GM12872 (cell line): ENCODE measurements around the gene DEPP1.

Experiments
- CTCF ChIP-seq: IDR thresholded peaks from 3 replicates; pipeline ENCODE4 v1.5.1; 2011; ENCODE audit warnings: low read depth, mild to moderate bottlenecking, low read length, moderate library complexity; ENCODE audit not compliant: insufficient read depth

The DEPP1 gene

GRCh38 chr10:44966129-44966815 lies 12.3 kb downstream of the DEPP1 start:
- no peak for TF ChIP-seq CTCF

GRCh38 chr10:44965651-44966097 lies 12.9 kb downstream of the DEPP1 start:
- TF ChIP-seq CTCF: no peak

- TF ChIP-seq CTCF: no peak
These were observed 13.5 kb downstream of the DEPP1 start for GRCh38 chr10:44965104-44965503.

GRCh38 chr10:44963772-44964633 lies 14.6 kb downstream of the DEPP1 start:
- no peak for TF ChIP-seq CTCF

- TF ChIP-seq CTCF: peak; percentile 56
These were observed 15.5 kb downstream of the DEPP1 start for GRCh38 chr10:44962870-44963738.

- TF ChIP-seq CTCF: no peak
These were observed 16.5 kb downstream of the DEPP1 start for GRCh38 chr10:44961931-44962750.
